WERI-Rb-1 (cell line): ENCODE data around the gene KIRREL3.

ENCODE experiments used
- DNase-seq: peaks from one replicate; pipeline ENCODE4 v3.0.0-alpha.2; 2020
- H3K27ac ChIP-seq: fragments of 250-450 bp; sonication (Bioruptor Pico); 2 replicates; pipeline ENCODE4 v1.5.1; 2020; ENCODE audit warnings: mild to moderate bottlenecking, moderate library complexity
- H3K27me3 ChIP-seq: fragments of 250-450 bp; sonication (Bioruptor Pico); 2 replicates; pipeline ENCODE4 v1.5.1; 2021; ENCODE audit warnings: mild to moderate bottlenecking, low read depth, moderate library complexity; ENCODE audit not compliant: insufficient read depth, severe bottlenecking
- H3K36me3 ChIP-seq: fragments of 250-450 bp; sonication (Bioruptor Pico); 2 replicates; pipeline ENCODE4 v1.5.1; 2020; ENCODE audit warnings: mild to moderate bottlenecking, moderate library complexity
- H3K4me3 ChIP-seq: 2 replicates; pipeline ENCODE4 v1.5.1; 2011; ENCODE audit warnings: low read depth, mild to moderate bottlenecking, control low read depth, low read length
- H3K9me3 ChIP-seq: fragments of 250-450 bp; sonication (Bioruptor Pico); 2 replicates; pipeline ENCODE4 v1.5.1; 2021; ENCODE audit warnings: mild to moderate bottlenecking, moderate library complexity; ENCODE audit not compliant: severe bottlenecking
- TF ChIP-seq, protein P1 (sequence below): IDR thresholded peaks from 2 replicates; pipeline ENCODE4 v1.5.1; 2011; ENCODE audit warnings: low read depth, mild to moderate bottlenecking, control low read depth, inconsistent platforms, low read length

The KIRREL3 gene

GRCh38 chr11:126506789-126507188, 493.8 kb downstream of the KIRREL3 start:
- peaks cover 4% of the 10 kb centered on the region for H3K9me3 ChIP-seq
- H3K27ac ChIP-seq: no peak overlapping the region
- H3K27me3 ChIP-seq: no peaks in the 10 kb centered on the region
- TF ChIP-seq, protein P1, sequence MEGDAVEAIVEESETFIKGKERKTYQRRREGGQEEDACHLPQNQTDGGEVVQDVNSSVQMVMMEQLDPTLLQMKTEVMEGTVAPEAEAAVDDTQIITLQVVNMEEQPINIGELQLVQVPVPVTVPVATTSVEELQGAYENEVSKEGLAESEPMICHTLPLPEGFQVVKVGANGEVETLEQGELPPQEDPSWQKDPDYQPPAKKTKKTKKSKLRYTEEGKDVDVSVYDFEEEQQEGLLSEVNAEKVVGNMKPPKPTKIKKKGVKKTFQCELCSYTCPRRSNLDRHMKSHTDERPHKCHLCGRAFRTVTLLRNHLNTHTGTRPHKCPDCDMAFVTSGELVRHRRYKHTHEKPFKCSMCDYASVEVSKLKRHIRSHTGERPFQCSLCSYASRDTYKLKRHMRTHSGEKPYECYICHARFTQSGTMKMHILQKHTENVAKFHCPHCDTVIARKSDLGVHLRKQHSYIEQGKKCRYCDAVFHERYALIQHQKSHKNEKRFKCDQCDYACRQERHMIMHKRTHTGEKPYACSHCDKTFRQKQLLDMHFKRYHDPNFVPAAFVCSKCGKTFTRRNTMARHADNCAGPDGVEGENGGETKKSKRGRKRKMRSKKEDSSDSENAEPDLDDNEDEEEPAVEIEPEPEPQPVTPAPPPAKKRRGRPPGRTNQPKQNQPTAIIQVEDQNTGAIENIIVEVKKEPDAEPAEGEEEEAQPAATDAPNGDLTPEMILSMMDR: no peak
- no peak for DNase-seq
- no peaks in the 10 kb centered on the region for H3K36me3 ChIP-seq
- H3K4me3 ChIP-seq: no peak overlapping the region

- TF ChIP-seq, protein P1: no peak
- H3K27ac ChIP-seq: no peak overlapping the region
- no peak for DNase-seq
- no peak overlapping the region for H3K4me3 ChIP-seq
- no peaks in the 10 kb centered on the region for H3K27me3 ChIP-seq
- peaks cover 4% of the 10 kb centered on the region for H3K9me3 ChIP-seq
- no peaks in the 10 kb centered on the region for H3K36me3 ChIP-seq
Observed at GRCh38 chr11:126502982-126503381, 497.6 kb downstream of the KIRREL3 start.

DNA sequence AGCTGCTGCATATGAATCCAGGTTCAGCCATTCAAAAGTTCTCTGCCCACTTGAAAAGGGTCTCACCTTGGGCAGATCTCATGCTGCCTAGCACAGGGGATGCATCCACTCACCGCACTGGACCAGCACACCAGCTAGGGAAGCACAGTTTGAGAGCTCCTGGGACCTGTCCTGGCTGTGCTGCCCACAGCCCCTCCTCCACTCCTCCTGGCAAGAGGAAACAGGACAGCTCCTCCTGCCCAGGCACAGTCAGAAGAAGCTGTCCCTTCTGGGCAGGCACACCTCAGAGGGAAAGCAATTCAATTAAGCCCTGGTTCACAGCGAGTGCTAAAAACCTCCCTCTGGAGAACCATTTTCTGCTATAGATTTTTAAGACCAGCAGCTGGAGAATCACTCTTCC, 498.4 kb downstream of the KIRREL3 start:
- H3K9me3 ChIP-seq: peaks cover 4% of the 10 kb centered on the region
- H3K27me3 ChIP-seq: no peaks in the 10 kb centered on the region
- no peak overlapping the region for H3K27ac ChIP-seq
- H3K36me3 ChIP-seq: no peaks in the 10 kb centered on the region
- H3K4me3 ChIP-seq: no peak overlapping the region
- TF ChIP-seq, protein P1: no peak
- DNase-seq: no peak

GRCh38 chr11:126501641-126502040, 498.9 kb downstream of the KIRREL3 start:
- no peak overlapping the region for H3K4me3 ChIP-seq
- no peaks in the 10 kb centered on the region for H3K27me3 ChIP-seq
- TF ChIP-seq, protein P1: no peak
- no peak for DNase-seq
- H3K27ac ChIP-seq: no peak overlapping the region
- no peaks in the 10 kb centered on the region for H3K36me3 ChIP-seq
- H3K9me3 ChIP-seq: peaks cover 4% of the 10 kb centered on the region

DNA sequence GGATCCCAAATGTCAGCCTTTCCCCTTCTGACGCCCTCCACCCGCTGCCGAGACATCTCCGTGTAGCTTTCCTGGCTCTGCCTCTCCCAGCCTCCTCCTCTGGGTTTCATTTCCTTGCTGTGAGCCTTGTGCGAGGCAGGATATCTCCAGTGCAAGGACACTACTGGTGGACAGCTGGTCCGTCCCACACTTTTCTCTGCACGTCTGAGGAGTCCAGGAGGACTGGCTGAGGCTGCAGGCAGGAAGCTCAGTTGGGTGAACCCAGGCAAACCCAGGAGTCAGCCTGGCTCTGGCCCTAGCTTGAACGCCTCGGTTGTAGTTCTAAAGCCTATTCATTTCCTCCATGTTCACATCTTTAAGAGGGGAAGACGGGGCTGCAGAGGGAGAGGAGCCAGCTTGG, 499.6 kb downstream of the KIRREL3 start:
- TF ChIP-seq, protein P1: no peak
- Histone ChIP-seq H3K4me3 (no peak overlapping the region), H3K36me3 (no peaks in the 10 kb centered on the region), H3K9me3 (peaks cover 4% of the 10 kb centered on the region), H3K27ac (no peak overlapping the region), H3K27me3 (no peaks in the 10 kb centered on the region)
- DNase-seq: no peak

DNA sequence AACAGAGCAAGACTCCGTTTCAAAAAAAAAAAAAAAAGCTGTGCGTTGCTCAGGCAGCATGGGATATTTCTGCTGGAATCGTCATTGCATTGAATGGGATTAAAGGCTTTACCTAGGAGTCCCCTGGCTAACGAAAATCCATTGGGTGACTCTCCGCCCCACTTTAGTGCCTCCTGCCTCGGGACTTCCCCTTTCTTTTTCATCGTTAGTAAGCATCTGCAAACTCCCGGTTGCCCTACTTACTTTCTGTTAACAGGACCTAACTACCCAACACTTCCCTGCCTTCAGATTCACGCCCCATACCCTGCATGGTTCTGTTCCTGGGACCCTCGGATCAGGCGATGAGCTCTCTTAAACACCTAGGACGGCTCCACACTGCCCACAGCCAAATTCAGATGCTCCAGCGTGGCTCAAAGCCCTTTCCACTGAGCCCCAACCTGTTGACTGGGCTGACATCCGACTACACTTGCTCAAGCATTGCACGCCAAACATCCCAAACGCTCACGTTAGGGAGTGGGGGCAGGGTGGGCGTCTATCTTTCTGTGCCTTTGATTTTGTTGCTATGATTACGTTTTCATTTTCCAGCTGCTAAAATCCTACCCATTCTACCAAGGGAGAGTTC, 501.3 kb downstream of the KIRREL3 start:
- TF ChIP-seq, protein P1: no peak

More for the DNA sequence above, 501.3 kb downstream of the KIRREL3 start:
- Histone ChIP-seq H3K27me3 (no peaks in the 10 kb centered on the region), H3K9me3 (no peaks in the 10 kb centered on the region), H3K4me3 (no peak overlapping the region), H3K36me3 (no peaks in the 10 kb centered on the region), H3K27ac (no peak overlapping the region)
- no peak for DNase-seq
